Right kidney (tissue), 1 donor: Measurements from ENCODE around the gene PADI2.
A peak's percentile ranks its signal among the peaks of the same experiment; 100 is the strongest.

Source experiments
- DNase-seq: peaks from one replicate; pipeline ENCODE4 v3.0.0-alpha.2; 2016

Gene PADI2

GRCh38 chr1:17140279-17140678 lies 21.0 kb upstream of the PADI2 start:
- DNase-seq, result no peak

GRCh38 chr1:17139637-17140036 lies 20.4 kb upstream of the PADI2 start:
- no peak for DNase-seq

- no peak for DNase-seq
These were observed 18.2 kb upstream of the PADI2 start for GRCh38 chr1:17137441-17137840.

GRCh38 chr1:17136936-17137335 lies 17.7 kb upstream of the PADI2 start:
- no peak for DNase-seq

GRCh38 chr1:17136145-17136544 lies 16.9 kb upstream of the PADI2 start:
- no peak for DNase-seq

- no peak for DNase-seq
These were observed 16.3 kb upstream of the PADI2 start for GRCh38 chr1:17135530-17135929.

GRCh38 chr1:17134724-17135123 lies 15.5 kb upstream of the PADI2 start:
- no peak for DNase-seq

GRCh38 chr1:17134034-17134433 lies 14.8 kb upstream of the PADI2 start:
- DNase-seq, result no peak

- DNase-seq, result no peak
These were observed 10.9 kb upstream of the PADI2 start for GRCh38 chr1:17130138-17130635.

- no peak for DNase-seq
These were observed 9.1 kb upstream of the PADI2 start for GRCh38 chr1:17128361-17128760.

- peak; percentile 71 for DNase-seq
These were observed 6.5 kb upstream of the PADI2 start for GRCh38 chr1:17125756-17126237.

- no peak for DNase-seq
These were observed 4.2 kb upstream of the PADI2 start for GRCh38 chr1:17123196-17124045.

- DNase-seq, result no peak
These were observed 3.4 kb upstream of the PADI2 start for GRCh38 chr1:17122521-17123164.

- DNase-seq, result no peak
These were observed 2.6 kb upstream of the PADI2 start for GRCh38 chr1:17121881-17122280.

GRCh38 chr1:17120962-17121837 lies 1.9 kb upstream of the PADI2 start:
- DNase-seq, result no peak

GRCh38 chr1:17120481-17120877 lies 1.2 kb upstream of the PADI2 start:
- no peak for DNase-seq

GRCh38 chr1:17119773-17120480 lies 676 bp upstream of the PADI2 start:
- DNase-seq, result no peak

GRCh38 chr1:17118706-17119075 lies 560 bp downstream of the PADI2 start:
- DNase-seq, result peak; percentile 31

GRCh38 chr1:17118268-17118667 lies 983 bp downstream of the PADI2 start:
- no peak for DNase-seq

GRCh38 chr1:17117451-17118265 lies 1.6 kb downstream of the PADI2 start:
- no peak for DNase-seq

GRCh38 chr1:17116643-17117042 lies 2.6 kb downstream of the PADI2 start:
- no peak for DNase-seq
